NK-92 (cell line): ENCODE results near the gene TRIM39.

Experiments
- DNase-seq: peaks from one replicate; lab custom pipeline; 2025; ENCODE audit not compliant: unreplicated experiment; lab: John Stamatoyannopoulos, UW

The TRIM39 gene

DNA sequence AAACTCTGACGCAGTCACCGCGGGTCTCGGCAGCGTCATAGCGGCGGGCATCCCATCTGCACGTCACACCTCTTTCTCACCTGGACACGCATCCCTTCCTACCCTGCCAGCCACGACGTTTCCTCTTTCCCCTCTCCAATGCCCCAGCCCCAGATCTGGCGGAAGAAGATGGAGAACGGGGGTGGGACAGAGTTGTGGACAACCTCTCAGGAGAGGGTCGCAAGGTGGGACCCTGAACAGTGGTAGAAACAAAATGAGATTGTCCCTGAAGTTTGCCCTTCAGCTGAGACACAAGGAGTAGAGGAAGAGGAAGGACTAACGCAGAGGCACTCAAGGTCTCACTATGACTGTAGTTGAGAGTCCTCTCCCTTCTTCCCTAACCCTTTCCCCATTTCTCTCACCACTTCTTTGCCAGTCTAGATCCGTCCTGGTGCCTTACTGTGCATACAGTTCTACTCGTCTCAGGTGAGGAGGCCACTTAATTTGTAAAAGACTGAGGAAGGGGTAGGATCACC, 562 bp downstream of the TRIM39 start:
- DNase-seq: no peak

GRCh38 chr6:30328397-30328796, 1.7 kb downstream of the TRIM39 start:
- DNase-seq: no peak

DNA sequence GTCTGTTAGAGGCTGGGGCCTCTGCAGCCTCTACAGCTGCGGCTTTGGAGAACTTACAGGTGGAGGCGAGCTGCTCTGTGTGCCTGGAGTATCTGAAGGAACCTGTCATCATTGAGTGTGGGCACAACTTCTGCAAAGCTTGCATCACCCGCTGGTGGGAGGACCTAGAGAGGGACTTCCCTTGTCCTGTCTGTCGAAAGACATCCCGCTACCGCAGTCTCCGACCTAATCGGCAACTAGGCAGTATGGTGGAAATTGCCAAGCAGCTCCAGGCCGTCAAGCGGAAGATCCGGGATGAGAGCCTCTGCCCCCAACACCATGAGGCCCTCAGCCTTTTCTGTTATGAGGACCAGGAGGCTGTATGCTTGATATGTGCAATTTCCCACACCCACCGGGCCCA, 2.6 kb downstream of the TRIM39 start:
- DNase-seq: no peak

GRCh38 chr6:30331981-30332380, 5.3 kb downstream of the TRIM39 start:
- no peak for DNase-seq

DNA sequence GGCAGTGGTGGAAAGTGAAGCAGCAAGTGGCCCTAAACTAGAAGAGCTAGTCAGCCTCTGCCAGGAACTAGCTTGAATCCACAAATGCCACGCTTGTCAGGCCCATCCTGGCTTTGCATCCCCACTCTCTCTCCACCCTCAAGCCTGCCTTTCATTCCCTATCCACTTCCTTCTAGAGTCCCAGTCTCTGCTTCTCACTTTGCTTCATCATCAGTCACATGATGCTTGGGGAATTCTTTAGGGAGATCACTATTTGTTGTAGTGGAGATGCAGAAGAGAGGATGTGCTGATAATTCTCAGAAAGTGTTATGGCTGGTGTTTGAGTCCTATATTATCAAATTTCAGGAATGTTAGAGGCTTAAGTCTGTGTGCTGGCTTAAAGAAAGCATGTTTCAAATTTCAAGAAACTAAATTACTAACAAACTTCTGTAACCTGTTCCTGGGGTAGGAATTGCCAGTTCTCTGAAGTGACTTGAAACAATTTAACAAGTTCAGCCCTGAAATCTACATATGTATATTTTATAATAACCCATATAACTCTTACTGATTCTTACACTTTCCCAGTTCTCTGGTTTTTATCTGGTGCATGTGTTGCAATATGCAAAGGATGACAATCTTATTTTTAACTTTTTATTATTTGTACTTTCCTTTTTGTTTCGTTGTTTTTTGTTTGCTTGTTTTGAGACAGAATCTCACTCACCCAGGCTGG, 7.5 kb downstream of the TRIM39 start:
- DNase-seq: no peak

DNA sequence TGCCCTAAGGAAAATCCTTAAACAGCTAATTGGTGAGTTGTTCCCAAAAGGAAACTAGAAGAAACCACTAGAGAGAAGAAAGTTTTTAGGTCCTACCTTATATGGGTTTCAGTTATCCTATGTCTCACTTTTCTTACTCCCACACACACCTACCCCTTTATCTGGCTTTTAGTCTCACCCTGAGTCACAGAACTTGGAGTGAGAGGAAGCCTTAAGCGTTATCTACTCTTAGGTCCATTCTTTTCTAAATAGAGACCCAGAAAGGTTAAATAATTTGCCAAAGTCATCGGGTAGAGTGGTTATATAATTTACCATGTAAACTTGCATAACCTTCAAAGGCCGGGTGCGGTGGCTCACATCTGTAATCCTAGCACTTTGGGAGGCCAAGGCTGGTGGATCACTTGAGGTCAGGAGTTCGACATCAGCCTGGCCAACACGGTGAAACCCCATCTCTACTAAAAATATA, 13.9 kb downstream of the TRIM39 start:
- DNase-seq: no peak

DNA sequence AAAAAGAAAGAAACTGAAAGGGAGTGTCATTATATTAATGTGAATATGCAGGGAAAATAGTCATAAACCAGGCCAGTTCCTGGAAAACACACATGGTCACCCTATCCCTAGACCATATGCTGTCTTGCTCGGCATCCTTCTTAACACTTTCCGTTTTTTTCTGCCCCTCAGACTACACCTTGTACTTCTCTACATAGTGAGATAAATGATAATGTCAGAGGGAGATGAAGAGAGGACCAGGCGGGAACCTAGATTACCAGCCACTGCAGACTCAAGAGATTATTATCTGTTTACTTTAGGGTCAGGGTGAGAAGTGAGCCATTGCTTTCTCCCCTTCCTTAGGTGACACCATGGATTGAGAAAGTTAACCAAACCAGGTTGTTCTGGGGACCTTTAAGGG, 14.5 kb downstream of the TRIM39 start:
- DNase-seq: no peak

GRCh38 chr6:30341728-30342127, 15.0 kb downstream of the TRIM39 start:
- no peak for DNase-seq

GRCh38 chr6:30344191-30344867, 17.6 kb downstream of the TRIM39 start:
- DNase-seq: no peak

- DNase-seq: peak; percentile 12
Observed at GRCh38 chr6:30344868-30345671, 18.3 kb downstream of the TRIM39 start, which contains the start of gene RPP21. RPP21 (plus strand) TSS chr6:30345156; CDS start chr6:30345172, 16 bp downstream.

DNA sequence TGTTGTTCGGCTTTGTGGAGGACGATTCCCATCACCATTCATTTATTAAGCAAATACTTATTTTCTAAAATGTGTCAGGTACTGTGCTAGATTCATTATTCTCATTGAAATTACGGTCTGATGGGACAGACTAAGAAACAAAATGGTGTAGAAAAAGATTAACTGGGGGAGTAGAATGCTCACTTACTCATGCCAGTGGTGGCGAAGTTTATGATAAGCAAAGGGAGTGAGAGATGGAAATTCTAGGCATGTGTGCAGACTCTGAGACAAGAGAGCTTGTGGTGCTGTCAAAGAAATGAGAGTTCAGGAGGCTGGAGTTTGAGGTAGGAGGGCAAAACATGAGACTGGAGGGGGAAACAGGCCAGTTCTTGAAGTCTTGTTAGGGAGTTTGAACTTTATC, 19.1 kb downstream of the TRIM39 start:
- DNase-seq: no peak

DNA sequence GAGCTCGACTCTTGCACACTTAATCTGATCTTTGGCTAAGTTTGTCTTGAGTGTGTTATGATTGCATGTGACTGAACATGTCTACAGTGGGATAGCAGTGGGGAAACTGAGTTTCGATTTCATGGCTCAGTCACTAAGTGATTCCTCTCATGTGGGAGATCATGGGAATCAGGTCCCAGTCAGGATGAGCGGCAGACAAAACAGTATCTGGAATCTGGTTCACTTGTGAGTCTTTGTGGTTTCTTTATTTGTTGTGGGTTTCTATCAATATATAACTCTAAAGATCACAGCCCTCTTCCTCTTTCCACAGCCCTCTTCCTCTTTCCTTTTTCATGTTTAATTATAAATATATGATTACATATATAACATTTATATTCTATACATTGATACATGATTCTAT, 22.2 kb downstream of the TRIM39 start:
- DNase-seq: no peak

DNA sequence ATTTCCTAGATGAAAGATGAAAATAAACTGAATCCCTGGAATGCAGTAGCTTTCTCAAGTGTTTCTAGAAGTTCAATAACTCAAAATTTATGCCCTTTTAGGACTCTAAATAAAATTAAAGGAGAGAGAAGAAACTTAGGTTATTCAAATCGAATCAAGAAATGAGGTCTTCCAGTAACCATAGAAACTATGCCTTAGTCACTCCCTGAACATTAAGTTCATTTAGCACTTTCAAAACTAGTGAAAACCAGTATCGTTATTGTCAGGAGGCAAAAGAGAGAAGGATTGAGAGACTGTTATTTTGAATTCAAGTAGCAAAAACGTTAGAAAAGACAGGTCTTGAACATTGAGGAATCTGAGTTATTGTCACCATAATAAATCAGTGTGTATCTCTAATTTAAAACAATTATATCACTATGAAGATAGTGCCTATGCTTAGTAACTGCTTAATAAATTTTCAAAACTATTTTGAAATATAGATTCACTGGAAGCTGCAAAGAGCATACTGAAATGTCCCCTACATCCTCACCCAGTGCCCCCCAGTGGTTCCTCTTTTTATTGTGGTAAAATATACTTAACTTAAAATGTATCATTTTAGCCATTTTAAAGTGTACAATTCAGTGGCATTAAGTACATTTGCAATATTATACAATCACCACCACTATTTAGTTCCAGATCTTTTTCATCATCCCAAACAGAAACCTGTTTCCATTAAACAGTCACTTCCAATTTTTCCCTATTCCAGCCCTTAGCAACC, 22.9 kb downstream of the TRIM39 start:
- DNase-seq: no peak

- DNase-seq: no peak
Observed at GRCh38 chr6:30350524-30350923, 23.8 kb downstream of the TRIM39 start.

GRCh38 chr6:30352550-30352949, 25.8 kb downstream of the TRIM39 start:
- no peak for DNase-seq

DNA sequence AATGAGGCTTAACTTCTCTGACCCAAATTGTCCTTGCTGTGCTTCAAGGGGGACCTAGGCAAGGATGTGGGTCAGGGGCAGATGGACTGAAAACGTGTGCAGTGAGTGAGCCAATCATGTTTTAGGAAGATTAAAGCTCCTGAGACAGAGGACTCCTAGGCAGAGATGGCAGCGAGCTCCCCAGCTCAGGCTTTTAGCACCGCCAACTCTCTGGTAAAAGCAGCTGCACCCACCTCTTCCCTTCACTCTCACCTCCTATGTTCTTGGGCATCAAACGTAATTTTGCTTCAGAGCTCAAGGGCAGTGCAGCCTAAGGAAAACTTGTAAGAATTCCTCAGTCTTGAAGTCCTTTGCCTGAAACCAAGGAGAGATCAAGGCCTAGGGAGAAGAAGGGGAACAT, 28.6 kb downstream of the TRIM39 start:
- no peak for DNase-seq

GRCh38 chr6:30356536-30356935, 29.8 kb downstream of the TRIM39 start:
- no peak for DNase-seq

DNA sequence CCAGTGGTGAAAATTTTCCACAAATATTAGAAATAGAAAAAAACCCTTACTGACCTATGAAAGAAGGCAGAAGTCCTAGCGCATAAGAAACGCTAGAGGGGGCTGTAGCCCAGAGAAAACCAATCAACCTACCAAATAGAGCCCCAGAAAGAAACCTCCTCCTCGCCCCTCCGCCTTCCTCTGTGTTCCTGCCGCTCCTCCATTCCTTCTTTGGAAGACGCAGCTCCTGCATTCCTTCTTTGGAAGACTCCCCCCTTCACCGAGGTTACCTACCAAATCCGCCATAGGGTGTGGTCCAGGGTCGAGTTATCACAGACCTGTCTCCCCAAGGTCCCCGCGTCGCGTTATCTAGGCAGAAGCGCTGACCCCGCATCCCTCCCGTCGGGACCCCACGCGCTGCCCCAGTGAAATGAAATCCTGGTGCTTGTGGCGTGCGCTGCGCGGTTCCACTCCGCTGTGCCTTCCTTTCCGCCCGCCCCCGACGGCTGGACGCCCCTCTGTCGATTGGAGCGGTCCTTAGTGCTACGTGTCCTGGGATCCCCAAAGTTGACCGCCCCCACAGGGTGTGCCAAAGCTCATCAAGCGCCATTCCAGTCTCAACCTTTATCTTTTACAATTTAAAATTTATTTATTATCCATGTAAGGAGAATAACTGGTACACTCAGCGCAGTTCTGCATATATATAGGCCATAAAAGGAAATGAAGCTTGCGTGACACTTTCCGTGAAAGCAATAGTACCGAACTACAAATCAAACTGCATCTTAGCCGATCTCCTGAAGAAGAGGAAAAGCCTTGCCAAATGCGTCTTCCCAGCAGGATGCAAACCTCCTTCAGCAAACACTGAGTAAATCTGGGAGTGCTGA, 31.2 kb downstream of the TRIM39 start:
- no peak for DNase-seq

DNA sequence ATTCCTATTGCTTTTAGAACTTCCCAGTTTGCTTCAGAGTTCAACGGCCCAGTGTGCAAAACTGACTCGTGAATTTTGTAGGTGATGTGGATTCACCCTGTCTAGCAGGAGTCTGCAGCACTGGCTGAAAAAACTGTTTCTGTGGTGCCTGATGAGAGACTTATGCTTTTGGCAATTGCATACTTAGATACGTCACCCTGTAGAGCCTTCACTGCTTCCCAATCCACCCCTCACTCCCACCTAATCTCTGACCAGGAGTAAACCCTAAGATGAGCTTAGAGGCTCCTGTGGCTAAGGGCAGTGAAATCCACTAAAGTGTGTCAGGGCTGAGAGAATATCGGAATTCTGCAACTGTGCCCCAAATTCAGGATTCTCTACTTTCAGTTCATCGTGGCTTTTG, 32.5 kb downstream of the TRIM39 start:
- DNase-seq: no peak

DNA sequence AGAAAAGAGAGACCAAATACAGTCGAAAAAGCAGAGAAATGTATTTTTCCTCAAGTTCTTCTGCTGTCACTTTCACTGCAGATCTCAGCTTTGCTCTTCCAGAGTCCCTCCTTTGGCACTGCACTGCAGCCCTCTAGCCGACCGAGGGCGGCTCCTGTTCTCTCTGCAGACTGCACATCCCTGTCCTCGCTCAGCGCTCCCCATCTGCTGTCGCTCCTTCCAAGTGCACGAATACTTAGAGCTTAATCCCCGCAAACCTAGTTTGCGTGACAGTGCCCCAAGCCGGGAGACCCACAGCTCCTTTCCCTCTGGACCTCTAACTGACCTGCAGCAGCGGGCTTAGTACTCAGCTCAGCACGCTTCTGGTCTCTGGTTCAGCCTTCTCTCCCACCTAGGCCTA, 33.4 kb downstream of the TRIM39 start:
- no peak for DNase-seq
